A549 (cell line): ENCODE data around the gene RIN3. TPM values are rescaled to one million over a fixed set of nuclear protein-coding genes. Genes with fewer than 3 reads are reported as not detected.

Experiments
- BHLHE40 ChIP-seq: IDR thresholded peaks from 2 replicates; pipeline ENCODE4 v1.6.1; 2012; ENCODE audit warnings: low read depth, low read length, inconsistent platforms
- CBX2 ChIP-seq: fragments of 200-600 bp; sonication (generic); IDR thresholded peaks from 2 replicates; pipeline ENCODE4 v1.6.1; 2016; ENCODE audit warnings: low read depth, mild to moderate bottlenecking, borderline replicate concordance
- CBX8 ChIP-seq: fragments of 200-600 bp; sonication (generic); IDR thresholded peaks from 2 replicates; pipeline ENCODE4 v1.6.1; 2016
- CEBPB ChIP-seq, 2 experiments: fragments of >200 bp in 1 of 2; sonication (Bioruptor Twin) in 1 of 2; formaldehyde crosslinking in 1 of 2; IDR thresholded peaks; 2 replicates each; pipeline ENCODE4 v1.6.1; 2012 to 2016
- CHD2 ChIP-seq: fragments of 150-350 bp; IDR thresholded peaks from 2 replicates; pipeline ENCODE4 v1.6.1; 2014; ENCODE audit warnings: low read length; ENCODE audit not compliant: partially characterized antibody
- CTCF ChIP-seq: fragments of >200 bp; sonication (Bioruptor Twin); formaldehyde crosslinking; IDR thresholded peaks from 3 replicates; pipeline ENCODE4 v1.5.1; 2016
- E2F6 ChIP-seq: IDR thresholded peaks from 2 replicates; pipeline ENCODE4 v1.6.1; 2012; ENCODE audit warnings: low read depth, borderline replicate concordance
- EHF ChIP-seq: fragments of 250-450 bp; sonication (Bioruptor Pico); IDR thresholded peaks from 2 replicates; pipeline ENCODE4 v1.5.0; 2020; ENCODE audit warnings: mild to moderate bottlenecking
- FOSB ChIP-seq: fragments of 250-450 bp; sonication (Bioruptor Pico); IDR thresholded peaks from 2 replicates; pipeline ENCODE4 v1.5.0; 2020; ENCODE audit warnings: mild to moderate bottlenecking, moderate library complexity
- HOXA7 ChIP-seq: fragments of 250-450 bp; sonication (Bioruptor Pico); IDR thresholded peaks from 2 replicates; pipeline ENCODE4 v1.5.0; 2020; ENCODE audit warnings: mild to moderate bottlenecking, moderate library complexity
- HOXB13 ChIP-seq: fragments of 250-450 bp; sonication (Bioruptor Pico); IDR thresholded peaks from 2 replicates; pipeline ENCODE4 v1.5.0; 2020; ENCODE audit warnings: low read depth, mild to moderate bottlenecking, moderate library complexity
- JUNB ChIP-seq: fragments of >200 bp; sonication (Bioruptor Twin); formaldehyde crosslinking; IDR thresholded peaks from 2 replicates; pipeline ENCODE4 v1.6.1; 2016
- KDM1A ChIP-seq: fragments of 200-600 bp; sonication (generic); IDR thresholded peaks from 2 replicates; pipeline ENCODE4 v1.6.1; 2016; ENCODE audit warnings: low read depth, mild to moderate bottlenecking
- KDM5A ChIP-seq: fragments of 200-600 bp; sonication (generic); IDR thresholded peaks from 2 replicates; pipeline ENCODE4 v1.6.1; 2016; ENCODE audit warnings: antibody characterized with exemption, mild to moderate bottlenecking
- MAFK ChIP-seq: fragments of 450-650 bp; IDR thresholded peaks from 2 replicates; pipeline ENCODE4 v1.6.1; 2014; ENCODE audit not compliant: partially characterized antibody
- MYC ChIP-seq: IDR thresholded peaks from 2 replicates; pipeline ENCODE4 v1.6.1; 2012; ENCODE audit warnings: mild to moderate bottlenecking, inconsistent platforms, low read length, improper control_type of control experiment, borderline replicate concordance
- NFE2L2 ChIP-seq: fragments of 150-350 bp; conservative IDR thresholded peaks from 2 replicates; pipeline ENCODE4 v1.6.1; 2014; ENCODE audit warnings: low read length
- NR3C1 ChIP-seq: fragments of >200 bp; sonication (Bioruptor Twin); formaldehyde crosslinking; IDR thresholded peaks from 3 replicates; pipeline ENCODE4 v1.6.1; 2017
- RAD21 ChIP-seq, 2 experiments: fragments of >200 bp in 1 of 2; sonication (Bioruptor Twin) in 1 of 2; formaldehyde crosslinking in 1 of 2; IDR thresholded peaks in 1 of 2; conservative IDR thresholded peaks in 1 of 2; 2 replicates in 1 of 2; 3 replicates in 1 of 2; pipeline ENCODE4 v1.6.1; 2012 to 2018; ENCODE audit warnings: inconsistent platforms in 1 of 2
- RARB ChIP-seq: fragments of 250-450 bp; sonication (Bioruptor Pico); IDR thresholded peaks from 2 replicates; pipeline ENCODE4 v1.8.0; 2021; ENCODE audit warnings: mild to moderate bottlenecking, moderate library complexity
- RCOR1 ChIP-seq: fragments of 150-350 bp; IDR thresholded peaks from 2 replicates; pipeline ENCODE4 v1.6.1; 2014; ENCODE audit warnings: antibody characterized with exemption, low read length, low read depth
- REST ChIP-seq: fragments of 200-600 bp; sonication (generic); IDR thresholded peaks from 2 replicates; pipeline ENCODE4 v1.6.1; 2016; ENCODE audit warnings: antibody characterized with exemption, mild to moderate bottlenecking, moderate library complexity
- RFX5 ChIP-seq: fragments of 450-650 bp; IDR thresholded peaks from 2 replicates; pipeline ENCODE4 v1.7.1; 2014; ENCODE audit warnings: antibody characterized with exemption, mild to moderate bottlenecking, moderate library complexity
- SMC3 ChIP-seq: fragments of >200 bp; sonication (Bioruptor Twin); formaldehyde crosslinking; IDR thresholded peaks from 3 replicates; pipeline ENCODE4 v1.6.1; 2018; ENCODE audit warnings: inconsistent platforms
- SREBF2 ChIP-seq: fragments of 450-650 bp; IDR thresholded peaks from 2 replicates; pipeline ENCODE4 v1.6.1; 2014; ENCODE audit warnings: mild to moderate bottlenecking, moderate library complexity
- TP53 ChIP-seq: fragments of 250-450 bp; sonication (Bioruptor Pico); IDR thresholded peaks from 2 replicates; pipeline ENCODE4 v1.5.0; 2021; ENCODE audit warnings: mild to moderate bottlenecking, moderate library complexity
- USF2 ChIP-seq: fragments of 450-650 bp; IDR thresholded peaks from 2 replicates; pipeline ENCODE4 v1.6.1; 2014; ENCODE audit warnings: antibody characterized with exemption
- ZC3H11A ChIP-seq: fragments of 450-650 bp; IDR thresholded peaks from 2 replicates; pipeline ENCODE4 v1.6.1; 2014; ENCODE audit warnings: antibody characterized with exemption, mild to moderate bottlenecking
- ZFP36 ChIP-seq: fragments of 450-650 bp; IDR thresholded peaks from 2 replicates; pipeline ENCODE4 v1.6.1; 2014; ENCODE audit warnings: borderline replicate concordance; ENCODE audit not compliant: partially characterized antibody
- ZNF302 ChIP-seq: fragments of 250-450 bp; sonication (Bioruptor Pico); IDR thresholded peaks from 2 replicates; pipeline ENCODE4 v1.9.0; 2021; ENCODE audit warnings: inconsistent platforms, mild to moderate bottlenecking, moderate library complexity
- ZSCAN20 ChIP-seq: fragments of 250-450 bp; sonication (Bioruptor Pico); IDR thresholded peaks from 2 replicates; pipeline ENCODE4 v1.8.0; 2022; ENCODE audit warnings: mild to moderate bottlenecking, moderate library complexity
- polyA plus RNA-seq, 4 experiments: library from polyadenylated mRNA; depleted of rRNA in 3 of 4; stranded (reverse); fragments of >200 nt; fragmentation: RNase III in 1 of 4; extraction: RNeasy Plus Mini Kit Qiagen cat#74134 plus additional on column Dnase treatment in 1 of 4; gene quantifications; 2 replicates in 3 of 4; 3 replicates in 1 of 4; pipeline ENCODE4 v1.2.3, GENCODE V29; 2011 to 2017
- TF ChIP-seq, protein P1 (sequence below): IDR thresholded peaks from 2 replicates; pipeline ENCODE4 v1.6.1; 2012
- TF ChIP-seq, protein P2 (sequence below): fragments of >200 bp; sonication (Bioruptor Twin); formaldehyde crosslinking; IDR thresholded peaks from 2 replicates; pipeline ENCODE4 v1.6.1; 2016
- TF ChIP-seq, protein P3 (sequence below): fragments of 250-450 bp; sonication (Bioruptor Pico); IDR thresholded peaks from 2 replicates; pipeline ENCODE4 v1.5.0; 2020; ENCODE audit warnings: low read depth, mild to moderate bottlenecking, moderate library complexity
- TF ChIP-seq, protein P4 (sequence below): fragments of 150-350 bp; IDR thresholded peaks from 2 replicates; pipeline ENCODE4 v1.6.1; 2014; ENCODE audit warnings: low read depth, mild to moderate bottlenecking, low read length

RIN3 gene
- polyA plus RNA-seq, 2 of the 4 experiments (the other 2 are of a cell fraction) = 5.6 to 14.5 TPM

DNA sequence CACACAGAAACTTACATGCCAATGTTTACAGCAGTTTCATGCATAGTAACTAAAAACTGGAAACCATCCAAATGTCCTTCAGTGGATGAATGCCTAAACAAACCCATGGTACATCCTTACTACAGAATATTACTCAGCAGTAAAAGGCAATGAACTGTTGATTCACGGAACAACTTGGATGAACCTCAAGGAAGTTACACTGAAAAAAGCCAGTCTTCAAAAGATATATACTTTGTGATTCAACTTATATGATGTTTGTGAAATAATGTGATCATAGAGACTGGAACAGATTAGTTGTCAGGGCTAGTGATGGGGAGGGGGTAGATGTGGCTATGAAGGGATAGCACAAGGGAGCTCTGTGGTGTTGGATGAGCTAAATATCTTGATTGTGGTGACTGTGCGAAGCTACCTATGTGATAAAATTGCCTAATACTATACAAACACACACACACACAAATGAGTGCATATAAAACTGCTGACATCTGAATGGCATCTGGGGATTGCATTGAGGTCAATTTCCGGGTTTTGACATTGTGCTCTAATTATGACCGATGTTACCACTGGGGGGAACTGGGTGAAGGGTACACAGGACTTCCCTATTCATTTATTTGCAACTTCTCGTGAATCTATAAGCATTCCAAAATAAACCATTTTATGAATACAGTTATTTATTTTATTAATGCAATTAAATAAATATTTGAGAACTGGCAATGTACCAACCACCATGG is 94.3 kb downstream of the RIN3 start (continued):
- TF ChIP-seq NFE2L2 (no peak), HOXB13 (CRISPR knock-in tag) (no peak), TP53 (CRISPR knock-in tag) (no peak), JUNB (peak; percentile 74), ZSCAN20 (CRISPR knock-in tag) (no peak), ZFP36 (no peak), CBX8 (no peak), USF2 (no peak), RAD21 (conservative IDR thresholded peaks at IDR 0.05 in 1 of 2, IDR thresholded peaks at IDR 0.05 in 1 of 2) (no peak), MAFK (peak; percentile 71), CHD2 (no peak), REST (no peak), KDM1A (no peak), RFX5 (no peak), ZNF302 (no peak), FOSB (CRISPR knock-in tag) (no peak), BHLHE40 (no peak), RARB (CRISPR knock-in tag) (no peak), ZC3H11A (no peak), EHF (CRISPR knock-in tag) (no peak), SMC3 (no peak), NR3C1 (no peak), HOXA7 (CRISPR knock-in tag) (no peak), E2F6 (no peak), RCOR1 (no peak), KDM5A (no peak), SREBF2 (no peak), CEBPB (IDR thresholded peaks at IDR 0.05) (peak in 1 of 2 experiments; percentile 7; a peak in 1 of 4 replicates), CBX2 (no peak), CTCF (no peak), MYC (no peak)
- TF ChIP-seq, protein P1, sequence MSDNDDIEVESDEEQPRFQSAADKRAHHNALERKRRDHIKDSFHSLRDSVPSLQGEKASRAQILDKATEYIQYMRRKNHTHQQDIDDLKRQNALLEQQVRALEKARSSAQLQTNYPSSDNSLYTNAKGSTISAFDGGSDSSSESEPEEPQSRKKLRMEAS = no peak
- TF ChIP-seq, protein P2, sequence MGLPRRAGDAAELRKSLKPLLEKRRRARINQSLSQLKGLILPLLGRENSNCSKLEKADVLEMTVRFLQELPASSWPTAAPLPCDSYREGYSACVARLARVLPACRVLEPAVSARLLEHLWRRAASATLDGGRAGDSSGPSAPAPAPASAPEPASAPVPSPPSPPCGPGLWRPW = no peak
- TF ChIP-seq, protein P3, sequence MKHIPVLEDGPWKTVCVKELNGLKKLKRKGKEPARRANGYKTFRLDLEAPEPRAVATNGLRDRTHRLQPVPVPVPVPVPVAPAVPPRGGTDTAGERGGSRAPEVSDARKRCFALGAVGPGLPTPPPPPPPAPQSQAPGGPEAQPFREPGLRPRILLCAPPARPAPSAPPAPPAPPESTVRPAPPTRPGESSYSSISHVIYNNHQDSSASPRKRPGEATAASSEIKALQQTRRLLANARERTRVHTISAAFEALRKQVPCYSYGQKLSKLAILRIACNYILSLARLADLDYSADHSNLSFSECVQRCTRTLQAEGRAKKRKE (CRISPR knock-in tag) = no peak
- TF ChIP-seq, protein P4, sequence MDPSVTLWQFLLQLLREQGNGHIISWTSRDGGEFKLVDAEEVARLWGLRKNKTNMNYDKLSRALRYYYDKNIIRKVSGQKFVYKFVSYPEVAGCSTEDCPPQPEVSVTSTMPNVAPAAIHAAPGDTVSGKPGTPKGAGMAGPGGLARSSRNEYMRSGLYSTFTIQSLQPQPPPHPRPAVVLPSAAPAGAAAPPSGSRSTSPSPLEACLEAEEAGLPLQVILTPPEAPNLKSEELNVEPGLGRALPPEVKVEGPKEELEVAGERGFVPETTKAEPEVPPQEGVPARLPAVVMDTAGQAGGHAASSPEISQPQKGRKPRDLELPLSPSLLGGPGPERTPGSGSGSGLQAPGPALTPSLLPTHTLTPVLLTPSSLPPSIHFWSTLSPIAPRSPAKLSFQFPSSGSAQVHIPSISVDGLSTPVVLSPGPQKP = no peak
